GM18861 (cell line): ENCODE results near the gene TRAF3IP3.

ENCODE experiments used
- ATAC-seq: cut with Tn5 transposase; IDR thresholded peaks from one replicate; pipeline ENCODE4 v1.9.1; 2021; ENCODE audit not compliant: unreplicated experiment

TRAF3IP3 gene

DNA sequence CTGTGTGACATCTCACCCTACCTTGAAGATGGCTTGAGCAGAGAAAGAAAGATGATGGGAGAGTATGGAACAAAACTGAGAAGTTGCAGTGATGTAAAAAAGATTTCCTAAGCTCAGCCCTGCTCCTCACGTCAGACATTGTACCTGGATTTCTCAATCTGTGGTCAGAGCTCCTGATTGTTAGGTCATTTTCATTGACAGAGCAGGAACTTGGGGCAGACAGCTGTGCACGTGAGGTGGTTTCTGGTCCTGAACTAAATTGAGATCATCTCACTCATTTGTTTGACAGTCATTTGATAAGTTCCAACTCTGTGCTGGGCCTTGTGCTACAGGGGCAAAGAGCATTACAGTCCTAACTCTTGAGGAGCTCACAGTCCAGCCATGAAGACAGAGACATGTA lies 10.2 kb downstream of the TRAF3IP3 start:
- no peak for ATAC-seq

DNA sequence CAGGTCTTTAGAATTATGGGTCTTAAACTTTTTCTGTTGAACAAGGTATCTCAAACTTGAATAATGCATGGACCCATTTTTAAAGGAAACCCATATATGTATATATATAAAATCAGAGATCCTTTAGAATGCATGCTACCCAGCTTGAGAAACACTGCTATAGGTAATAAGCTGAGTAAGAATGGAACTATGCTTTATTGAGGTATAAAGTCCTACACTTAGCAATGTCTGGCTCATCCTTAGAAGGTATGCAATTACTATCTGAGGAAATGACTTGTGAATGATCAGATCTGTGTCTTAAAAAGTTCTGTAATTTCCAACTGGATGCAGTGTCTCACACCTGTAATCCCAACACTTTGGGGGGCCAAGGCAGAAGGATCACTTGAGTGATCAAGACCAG lies 11.2 kb downstream of the TRAF3IP3 start:
- no peak for ATAC-seq

DNA sequence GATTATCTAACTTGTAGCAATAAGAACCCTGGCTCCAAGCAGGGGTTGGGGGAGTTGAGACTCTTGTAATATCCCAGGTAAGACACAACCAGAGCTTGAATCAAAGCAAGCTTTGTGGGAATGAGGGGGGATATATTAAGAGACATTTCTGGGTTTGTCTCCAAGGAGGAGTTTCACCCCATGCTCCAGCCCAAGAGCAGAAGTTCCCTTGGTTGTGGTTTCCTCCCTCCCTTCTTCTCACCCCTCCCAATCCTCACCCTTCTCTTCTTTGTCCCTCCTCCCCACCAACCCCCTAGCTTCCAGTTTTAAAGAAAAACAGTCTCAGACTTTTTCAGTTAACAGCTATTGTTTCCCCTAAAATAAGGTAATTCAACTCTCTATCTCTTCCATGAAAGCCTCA lies 11.9 kb downstream of the TRAF3IP3 start:
- ATAC-seq: no peak

DNA sequence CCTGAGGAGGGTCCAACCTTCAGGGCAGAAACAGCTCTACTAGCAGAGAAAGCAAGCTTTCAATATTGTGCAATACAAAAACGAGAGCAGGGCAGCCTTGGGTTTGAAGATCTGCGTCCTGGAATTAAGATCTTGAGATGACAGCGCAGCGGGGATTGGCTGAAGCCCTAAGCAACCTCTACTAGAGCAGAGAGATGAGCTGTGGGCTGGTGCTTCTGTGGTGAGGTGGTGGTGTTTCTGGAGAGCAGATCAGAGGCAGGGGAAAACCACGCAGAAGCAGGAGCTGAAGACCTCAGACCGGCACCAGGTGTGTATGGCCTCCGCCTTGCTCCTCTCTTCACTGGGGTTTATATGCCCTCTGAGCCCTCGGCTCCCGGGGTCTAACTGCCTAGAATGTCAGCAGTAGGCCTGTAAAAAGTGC lies 12.5 kb downstream of the TRAF3IP3 start:
- peak; percentile 81 for ATAC-seq

DNA sequence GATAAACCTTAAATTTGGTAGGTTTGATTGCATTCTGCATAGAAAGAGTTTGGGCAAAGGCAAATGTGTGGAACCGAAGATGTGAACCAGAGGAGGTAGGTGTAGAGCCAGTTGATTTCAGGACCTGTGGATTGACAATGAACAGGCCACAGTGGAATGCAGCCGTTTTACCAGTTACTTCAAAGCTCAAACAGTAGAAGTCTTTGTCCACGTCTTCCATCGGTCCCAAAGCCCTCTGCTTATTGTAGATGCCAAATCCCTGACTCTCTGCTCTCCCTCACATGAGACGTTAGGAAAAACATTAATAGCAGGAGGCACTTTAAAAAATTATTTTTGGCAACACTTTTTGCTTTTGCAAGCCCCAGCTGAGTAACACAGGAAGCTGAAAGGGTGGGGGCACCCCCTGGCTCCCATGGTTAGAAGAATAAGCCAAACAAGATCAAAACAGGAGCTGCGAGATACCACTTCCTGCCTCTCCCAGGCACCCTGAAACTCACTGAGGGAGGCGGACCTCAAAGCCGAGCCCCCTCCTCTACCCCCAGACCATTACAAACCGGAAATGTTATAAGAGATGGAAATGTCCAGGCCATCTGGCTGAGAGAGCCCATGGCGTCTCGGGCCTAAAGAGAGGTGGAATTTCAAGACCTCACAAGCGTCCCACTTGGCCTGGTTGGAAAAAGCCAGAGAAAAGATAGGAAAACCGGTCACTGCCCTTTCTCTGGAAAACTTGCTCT lies 13.5 kb downstream of the TRAF3IP3 start:
- peak; percentile 80 for ATAC-seq

DNA sequence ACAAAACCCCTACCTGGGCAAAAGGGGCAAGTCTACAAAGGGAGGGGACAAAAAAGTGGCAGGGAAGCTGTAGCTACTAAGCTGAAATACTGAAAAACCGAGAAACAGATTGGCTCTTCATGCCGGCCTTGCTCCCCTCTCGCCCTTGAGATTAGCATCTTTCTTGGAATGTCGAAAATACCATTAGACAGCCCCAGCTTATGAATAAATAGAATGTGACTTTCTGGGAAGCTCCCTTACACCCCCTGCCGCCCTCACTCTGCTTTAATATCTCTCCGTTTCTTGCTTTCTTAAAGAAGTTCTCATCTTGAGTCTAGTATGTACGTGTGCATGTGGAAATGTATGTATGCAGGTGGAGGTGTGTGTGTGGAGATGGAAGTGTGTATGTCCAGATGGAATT lies 14.1 kb downstream of the TRAF3IP3 start:
- no peak for ATAC-seq

DNA sequence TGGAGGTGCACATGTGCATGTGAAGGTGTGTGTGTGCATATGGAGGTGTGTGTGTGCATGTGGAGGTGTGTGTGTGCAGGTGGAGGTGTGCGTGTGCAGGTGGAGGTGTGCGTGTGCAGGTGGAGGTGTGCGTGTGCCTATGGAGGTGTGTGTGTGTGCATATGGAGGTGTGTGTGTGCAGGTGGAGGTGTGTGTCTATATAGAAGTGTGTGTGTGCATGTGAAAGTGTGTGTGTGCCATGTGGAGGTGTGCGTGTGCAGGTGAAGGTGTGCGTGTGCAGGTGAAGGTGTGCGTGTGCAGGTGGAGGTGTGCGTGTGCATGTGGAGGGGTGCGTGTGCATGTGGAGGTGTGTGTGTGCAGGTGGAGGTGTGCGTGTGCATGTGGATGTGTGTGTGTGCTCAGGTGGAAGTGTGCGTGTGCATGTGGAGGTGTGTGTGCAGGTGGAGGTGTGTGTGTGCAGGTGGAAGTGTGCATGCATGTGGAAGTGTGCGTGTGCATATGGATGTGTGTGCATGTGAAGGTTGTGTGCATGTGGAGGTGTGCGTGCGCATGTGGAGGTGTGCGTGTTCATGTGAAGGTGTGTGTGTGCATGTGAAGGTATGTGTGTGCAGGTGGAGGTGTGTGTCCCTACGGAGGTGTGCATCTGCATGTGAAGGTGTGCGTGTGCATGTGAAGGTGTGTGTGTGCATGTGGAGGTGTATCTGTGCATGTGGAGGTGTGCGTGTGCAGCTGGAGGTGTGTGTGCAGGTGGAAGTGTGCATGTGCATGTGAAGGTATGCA lies 15.0 kb downstream of the TRAF3IP3 start:
- ATAC-seq: no peak

DNA sequence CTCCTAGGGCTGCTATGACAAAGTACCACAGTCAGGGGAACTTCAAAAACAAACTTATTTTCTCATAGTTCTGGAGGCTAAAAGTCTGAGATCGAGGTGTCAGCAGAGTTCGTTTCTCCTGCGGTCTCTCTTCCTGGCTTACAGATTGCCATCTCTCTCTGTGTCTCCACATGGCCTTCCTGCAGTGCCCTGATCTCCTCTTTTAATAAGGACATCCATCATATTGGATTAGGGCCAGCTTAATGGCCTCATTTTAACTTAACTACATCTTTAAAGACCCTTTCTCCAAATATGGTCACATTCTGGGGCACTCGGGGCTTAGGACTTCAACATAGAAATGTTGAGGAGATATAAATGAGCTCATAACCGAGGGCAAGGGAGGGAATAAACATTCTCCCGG lies 16.3 kb downstream of the TRAF3IP3 start:
- no peak for ATAC-seq

DNA sequence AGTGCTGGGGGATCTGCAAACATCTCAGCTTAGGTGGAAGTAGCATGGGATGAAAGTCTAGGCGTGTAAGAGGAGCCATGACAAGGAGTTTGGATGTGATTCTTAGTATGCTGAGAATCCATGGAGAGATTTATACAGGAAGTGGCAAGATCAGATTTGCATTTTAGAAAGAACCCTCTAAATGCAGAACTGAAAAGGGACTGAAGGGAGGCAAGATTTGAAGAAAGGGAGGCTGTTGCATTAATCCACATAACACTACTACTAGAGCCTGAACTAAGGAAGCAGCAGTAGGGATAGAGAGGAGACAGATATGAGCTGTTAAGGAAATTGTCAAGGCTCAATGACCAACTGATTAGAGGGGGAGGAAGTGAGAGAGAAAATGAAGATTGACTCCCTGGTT lies 18.7 kb downstream of the TRAF3IP3 start:
- ATAC-seq: peak; percentile 51

DNA sequence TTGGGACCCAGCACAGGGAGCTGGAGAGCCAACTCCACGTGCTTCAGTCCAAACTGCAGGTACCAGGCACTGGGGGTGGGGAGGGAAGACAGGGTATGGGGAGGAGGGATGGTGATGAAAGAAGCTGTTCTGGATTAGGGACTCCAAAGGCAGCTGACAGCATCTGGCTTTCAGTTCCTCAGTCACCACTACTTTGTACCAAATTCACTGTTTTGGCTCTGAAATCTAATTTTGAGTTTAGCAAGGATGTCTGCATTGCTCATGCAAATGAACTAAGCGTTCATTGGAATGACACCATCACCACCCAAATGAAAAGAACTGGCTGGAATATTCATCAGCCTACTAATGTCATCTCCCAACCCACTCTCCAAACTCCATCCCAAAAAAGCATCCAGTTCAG lies 19.8 kb downstream of the TRAF3IP3 start:
- no peak for ATAC-seq

DNA sequence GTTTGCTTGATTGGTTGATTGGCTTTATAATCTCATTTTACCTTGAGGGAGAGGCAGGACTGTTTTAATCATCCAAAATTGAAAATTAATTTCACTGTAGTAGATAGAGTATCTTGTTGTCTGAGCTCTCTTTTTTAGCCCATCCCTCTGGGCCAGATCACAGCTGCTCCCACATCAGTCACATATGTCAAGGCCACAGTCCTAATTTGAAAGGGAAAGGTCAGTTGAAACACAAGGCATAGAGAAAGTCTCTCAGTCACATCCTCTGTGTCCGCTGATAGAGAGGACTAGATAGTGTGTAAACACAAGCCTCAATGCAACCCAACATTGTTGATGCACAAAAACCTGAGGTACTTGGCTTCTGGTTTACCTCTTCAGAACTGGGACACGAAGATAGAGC lies 21.7 kb downstream of the TRAF3IP3 start:
- no peak for ATAC-seq

DNA sequence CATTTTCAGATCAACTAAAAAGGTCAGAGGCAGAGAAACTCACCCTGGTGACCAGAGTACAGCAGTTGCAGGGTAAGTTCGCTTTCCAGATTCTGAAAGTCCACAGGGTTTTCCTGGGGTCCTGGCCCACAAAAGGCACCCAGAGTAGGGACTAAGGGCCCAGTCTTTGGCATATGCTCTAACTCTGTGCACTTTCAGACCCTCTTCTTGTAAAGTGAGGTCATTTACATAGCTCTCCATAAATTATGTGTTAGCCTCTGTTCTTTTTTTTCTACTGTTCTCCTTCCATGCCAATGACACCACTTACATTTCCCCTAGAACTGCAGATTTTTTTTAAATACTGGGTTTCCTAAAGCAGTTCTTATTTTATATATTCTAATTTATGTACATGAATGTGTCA lies 22.2 kb downstream of the TRAF3IP3 start:
- no peak for ATAC-seq

DNA sequence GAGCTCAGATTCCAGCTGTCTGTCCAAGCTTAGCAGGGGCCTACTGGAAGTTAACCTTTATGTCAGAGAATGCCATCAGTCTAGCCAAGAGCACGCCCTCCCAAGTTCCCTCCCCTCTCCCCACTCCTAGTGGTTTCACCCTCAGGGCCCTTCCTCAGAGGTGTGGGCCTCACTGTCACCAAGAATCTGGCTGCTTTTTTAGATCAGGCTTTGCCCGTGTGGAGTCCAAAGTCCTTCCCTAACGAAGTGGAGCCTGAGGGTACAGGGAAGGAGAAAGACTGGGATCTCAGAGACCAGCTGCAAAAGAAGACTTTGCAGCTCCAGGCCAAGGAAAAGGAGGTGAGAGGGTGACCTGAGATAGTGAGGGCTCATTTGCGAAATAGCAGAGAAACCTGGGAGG lies 24.4 kb downstream of the TRAF3IP3 start:
- no peak for ATAC-seq

DNA sequence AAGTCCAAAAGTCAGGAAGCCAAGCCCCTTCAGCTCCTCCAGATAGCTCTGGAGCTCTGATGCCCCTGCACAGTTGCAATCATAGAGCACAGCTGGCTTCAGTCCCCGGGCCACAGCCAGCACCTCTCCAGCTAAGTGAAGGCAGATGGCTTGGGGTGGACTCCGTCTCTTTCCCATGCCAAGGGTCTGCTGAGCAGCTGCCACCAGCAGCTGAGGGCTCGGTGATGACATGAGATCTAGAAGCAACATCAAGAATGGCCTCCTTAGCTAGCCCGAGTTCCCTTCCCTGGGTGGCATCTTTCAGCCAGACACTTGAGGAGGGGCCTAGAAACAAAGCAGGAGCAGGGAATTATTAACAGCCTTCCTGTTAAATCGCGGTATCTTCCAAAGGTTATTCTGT lies 27.5 kb downstream of the TRAF3IP3 start:
- no peak for ATAC-seq

DNA sequence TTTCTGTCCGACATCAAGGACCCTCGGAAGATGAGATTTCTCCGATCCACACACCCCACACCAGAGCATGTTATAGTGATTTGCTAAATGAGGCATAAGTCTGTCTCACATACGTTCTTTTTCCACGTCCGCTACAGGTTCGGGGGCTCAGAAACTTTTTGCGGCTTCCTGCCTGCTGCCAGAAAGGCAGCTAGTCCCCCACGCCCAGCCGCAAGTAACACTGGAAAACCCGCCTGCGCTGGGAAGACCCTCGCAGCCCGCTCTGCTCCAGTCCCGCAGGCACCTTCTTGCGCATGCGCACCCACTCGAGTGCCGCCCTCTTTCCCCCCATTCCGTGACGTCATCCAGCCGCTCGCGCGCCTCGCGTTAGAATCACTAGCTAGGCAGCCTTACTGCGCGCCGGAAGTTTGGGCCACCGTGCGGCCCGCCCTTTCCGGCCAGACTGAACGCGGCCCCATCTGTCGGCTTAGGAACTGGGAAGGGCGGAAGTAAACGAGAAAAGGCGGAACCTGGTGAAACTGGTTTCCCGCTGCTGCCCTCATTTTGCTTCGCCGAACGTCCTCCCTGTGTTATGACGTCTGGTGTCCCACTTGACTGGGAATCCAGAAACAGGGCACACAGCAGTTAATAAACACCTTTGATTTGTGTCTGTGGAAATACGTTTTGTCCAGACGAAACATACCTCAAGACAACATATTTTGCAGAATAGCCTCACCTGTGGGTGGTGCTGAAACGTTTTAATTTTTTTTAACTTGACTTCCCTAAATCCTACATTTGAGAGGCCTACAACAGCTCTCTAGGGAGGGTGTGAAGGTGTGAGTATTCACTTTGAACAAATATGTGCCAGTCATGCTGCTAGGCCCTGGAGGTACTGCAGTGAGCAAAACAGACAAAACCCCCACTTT lies 28.7 kb downstream of the TRAF3IP3 start, which contains the start of gene C1orf74:
Gene C1orf74, minus strand, starts transcription at position 295 of the 905 bp plus-strand sequence. CDS start 925 bp downstream, outside the sequence.
- peak; percentile 95 for ATAC-seq

DNA sequence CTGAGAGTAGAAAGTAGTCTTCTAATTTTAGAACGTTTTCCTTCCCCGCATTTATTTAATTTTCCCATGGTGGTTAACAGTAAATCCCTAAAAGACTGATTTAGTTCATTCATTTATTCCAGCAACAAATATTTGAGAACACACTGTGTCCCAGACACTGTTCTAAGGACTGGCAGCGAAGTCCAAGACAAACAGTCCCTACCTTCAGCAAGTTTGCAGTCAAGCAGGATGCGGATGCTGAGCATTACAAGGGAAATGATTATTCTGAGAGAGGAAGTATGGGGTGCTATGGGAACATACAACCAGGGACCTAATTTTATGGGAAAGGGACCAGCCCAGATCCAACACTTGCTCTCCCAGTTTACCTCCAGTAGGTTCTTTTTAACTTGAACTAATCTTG lies 29.7 kb downstream of the TRAF3IP3 start:
- no peak for ATAC-seq

DNA sequence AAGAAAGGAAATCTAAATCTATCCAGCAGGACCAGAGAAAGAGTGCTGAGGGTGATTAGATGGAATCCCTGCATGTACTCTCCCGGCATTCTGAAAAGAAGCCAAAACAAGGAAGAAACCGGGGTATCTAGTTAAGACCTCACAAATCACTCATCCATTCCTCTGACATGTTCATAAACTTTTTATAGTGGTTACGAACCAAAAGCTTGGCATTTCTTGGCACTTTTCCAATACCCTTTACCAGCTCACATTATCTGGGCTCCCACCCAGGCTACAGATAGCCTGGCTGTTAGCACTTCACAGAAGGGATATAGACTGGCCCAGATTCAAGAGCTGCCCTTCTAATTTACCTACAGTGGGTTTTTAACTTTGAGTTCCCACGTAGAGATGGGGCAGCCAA lies 30.3 kb downstream of the TRAF3IP3 start:
- no peak for ATAC-seq

DNA sequence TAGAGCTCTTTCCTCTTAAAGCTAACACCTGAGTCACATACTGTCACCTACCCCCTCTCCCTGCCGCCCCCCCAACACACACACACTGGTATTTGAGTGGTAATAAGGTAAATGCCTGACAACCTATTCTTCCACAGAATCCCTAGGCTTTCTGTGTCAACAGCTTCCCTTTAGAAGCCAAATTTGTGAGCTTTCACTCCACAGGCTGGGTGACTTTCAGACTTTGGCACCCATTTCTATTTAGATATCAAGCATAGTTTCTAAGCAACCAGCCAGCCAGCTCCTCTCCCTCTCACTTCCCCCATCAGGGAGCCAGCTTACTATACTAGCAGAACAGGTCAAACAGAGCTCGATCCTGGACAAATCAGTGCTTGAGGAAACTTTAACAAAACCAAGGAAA lies 31.7 kb downstream of the TRAF3IP3 start:
- ATAC-seq: no peak

DNA sequence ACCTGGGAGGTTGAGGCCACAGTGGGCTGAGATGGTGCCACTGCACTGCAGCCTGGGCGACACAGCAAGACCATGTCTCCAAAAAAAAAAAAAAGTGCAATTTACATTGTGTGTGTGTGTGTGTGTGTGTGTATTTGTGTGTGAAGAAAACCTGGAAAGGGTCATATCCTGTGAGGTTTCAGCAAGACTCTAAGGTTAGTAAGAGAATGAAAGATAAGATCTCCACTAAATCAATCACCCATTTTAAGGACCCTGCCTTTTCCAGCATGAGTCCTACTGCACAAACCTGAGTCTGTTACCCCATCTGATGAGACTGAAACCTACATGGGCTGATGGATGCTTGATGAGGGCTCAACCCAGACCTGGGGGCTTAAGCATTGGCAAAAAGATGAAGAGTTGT lies 33.4 kb downstream of the TRAF3IP3 start:
- no peak for ATAC-seq

DNA sequence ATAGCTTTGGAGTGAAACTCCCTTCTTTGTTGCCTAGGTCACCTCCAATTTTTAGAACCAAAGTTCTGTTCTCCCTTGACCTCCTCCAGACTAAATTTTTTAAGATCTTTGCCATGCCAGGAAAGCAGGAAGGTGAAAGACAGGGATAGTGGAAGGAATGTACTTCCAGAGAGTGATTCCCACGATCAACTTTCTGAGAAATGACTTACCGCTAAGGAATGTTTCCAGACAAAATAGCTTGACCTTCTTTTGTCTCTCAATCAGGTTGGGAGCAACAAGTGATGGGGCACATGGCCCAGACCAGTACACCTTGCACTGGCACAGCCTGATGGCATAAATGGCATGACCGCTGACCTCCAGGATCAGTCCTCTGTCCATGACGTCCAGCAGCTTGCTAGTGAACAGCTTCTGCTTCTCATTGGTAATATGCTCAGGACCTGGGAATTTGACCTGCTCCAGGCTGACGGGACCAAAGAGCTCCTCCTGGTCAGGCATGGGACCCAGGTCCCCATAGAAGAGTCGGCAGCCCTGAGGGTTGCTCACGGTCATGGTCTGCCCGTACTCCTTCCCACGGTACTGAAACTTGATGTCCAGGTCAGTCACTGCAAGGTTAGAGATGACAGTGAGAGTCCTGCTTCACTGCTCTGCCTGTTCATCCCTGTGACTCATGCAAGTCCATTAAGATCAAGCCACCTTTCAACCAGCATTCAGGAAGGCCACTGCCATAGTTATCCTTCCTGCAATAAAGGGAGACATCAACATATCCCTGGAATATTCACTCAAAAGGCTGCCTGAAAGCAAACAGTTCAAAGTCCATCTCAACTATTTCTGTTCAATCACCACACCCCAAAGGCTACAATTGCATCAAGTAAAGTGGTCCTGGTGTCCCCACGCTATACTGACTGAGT lies 34.7 kb downstream of the TRAF3IP3 start:
- ATAC-seq: no peak
